Nephron progenitor cell (in vitro differentiated cells): ENCODE data around the gene RASGRF1.
"Not testable (repeated sequence)": the region's sequence is repeated elsewhere in the genome, so short reads cannot be mapped to it uniquely, and the experiment has no call there.

Experiments used
- DNase-seq: peaks from one replicate; pipeline ENCODE4 v3.0.0; 2021
- H3K27ac Mint-ChIP-seq: 2 replicates; pipeline ENCODE4 v1.8.0; 2021; ENCODE audit warnings: mild to moderate bottlenecking, moderate library complexity, mixed read lengths
- H3K27me3 Mint-ChIP-seq: 2 replicates; pipeline ENCODE4 v1.8.0; 2021; ENCODE audit warnings: mild to moderate bottlenecking, low read depth, mixed read lengths; ENCODE audit not compliant: poor library complexity
- H3K36me3 Mint-ChIP-seq: 2 replicates; pipeline ENCODE4 v1.8.0; 2021; ENCODE audit warnings: low read depth, mixed read lengths
- H3K4me1 Mint-ChIP-seq: 2 replicates; pipeline ENCODE4 v1.8.0; 2021; ENCODE audit warnings: mixed read lengths
- H3K4me3 Mint-ChIP-seq: 2 replicates; pipeline ENCODE4 v1.8.0; 2021; ENCODE audit warnings: mild to moderate bottlenecking, moderate library complexity, mixed read lengths
- H3K9me3 Mint-ChIP-seq: 2 replicates; pipeline ENCODE4 v1.8.0; 2021; ENCODE audit warnings: mild to moderate bottlenecking, moderate library complexity, mixed read lengths
- TF ChIP-seq, protein P1 (sequence below): fragments of 200-600 bp; sonication (generic); IDR thresholded peaks from 2 replicates; pipeline ENCODE4 v1.5.0; 2021; ENCODE audit warnings: antibody characterized with exemption

RASGRF1 gene

DNA sequence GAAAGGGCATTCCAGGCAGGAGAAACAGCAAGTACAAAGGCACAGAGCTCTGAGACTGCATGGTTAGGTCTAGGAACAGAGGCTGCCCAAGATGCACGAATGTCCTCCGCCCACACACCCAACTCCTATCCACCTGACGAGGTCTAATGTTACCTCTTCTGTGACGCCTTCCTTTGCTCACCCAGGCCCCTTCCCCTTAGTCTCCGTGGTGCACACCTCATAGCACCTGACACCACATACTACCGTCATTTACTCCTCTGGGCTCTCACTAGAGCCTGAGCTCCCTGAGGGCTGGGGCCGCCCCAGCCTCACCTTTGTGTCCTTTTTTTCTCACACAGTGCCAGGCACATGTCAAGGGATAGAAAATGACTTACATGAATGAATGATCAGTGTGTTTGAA, 31.0 kb upstream of the RASGRF1 start:
- Mint-ChIP-seq H3K36me3 (no peaks in the 10 kb centered on the region), H3K4me3 (no peak overlapping the region), H3K4me1 (no peaks in the 10 kb centered on the region), H3K27me3 (peaks cover 29% of the 10 kb centered on the region), H3K9me3 (no peaks in the 10 kb centered on the region), H3K27ac (peak overlapping the region; percentile 67)
- TF ChIP-seq, protein P1, sequence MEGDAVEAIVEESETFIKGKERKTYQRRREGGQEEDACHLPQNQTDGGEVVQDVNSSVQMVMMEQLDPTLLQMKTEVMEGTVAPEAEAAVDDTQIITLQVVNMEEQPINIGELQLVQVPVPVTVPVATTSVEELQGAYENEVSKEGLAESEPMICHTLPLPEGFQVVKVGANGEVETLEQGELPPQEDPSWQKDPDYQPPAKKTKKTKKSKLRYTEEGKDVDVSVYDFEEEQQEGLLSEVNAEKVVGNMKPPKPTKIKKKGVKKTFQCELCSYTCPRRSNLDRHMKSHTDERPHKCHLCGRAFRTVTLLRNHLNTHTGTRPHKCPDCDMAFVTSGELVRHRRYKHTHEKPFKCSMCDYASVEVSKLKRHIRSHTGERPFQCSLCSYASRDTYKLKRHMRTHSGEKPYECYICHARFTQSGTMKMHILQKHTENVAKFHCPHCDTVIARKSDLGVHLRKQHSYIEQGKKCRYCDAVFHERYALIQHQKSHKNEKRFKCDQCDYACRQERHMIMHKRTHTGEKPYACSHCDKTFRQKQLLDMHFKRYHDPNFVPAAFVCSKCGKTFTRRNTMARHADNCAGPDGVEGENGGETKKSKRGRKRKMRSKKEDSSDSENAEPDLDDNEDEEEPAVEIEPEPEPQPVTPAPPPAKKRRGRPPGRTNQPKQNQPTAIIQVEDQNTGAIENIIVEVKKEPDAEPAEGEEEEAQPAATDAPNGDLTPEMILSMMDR: no peak
- no peak for DNase-seq

DNA sequence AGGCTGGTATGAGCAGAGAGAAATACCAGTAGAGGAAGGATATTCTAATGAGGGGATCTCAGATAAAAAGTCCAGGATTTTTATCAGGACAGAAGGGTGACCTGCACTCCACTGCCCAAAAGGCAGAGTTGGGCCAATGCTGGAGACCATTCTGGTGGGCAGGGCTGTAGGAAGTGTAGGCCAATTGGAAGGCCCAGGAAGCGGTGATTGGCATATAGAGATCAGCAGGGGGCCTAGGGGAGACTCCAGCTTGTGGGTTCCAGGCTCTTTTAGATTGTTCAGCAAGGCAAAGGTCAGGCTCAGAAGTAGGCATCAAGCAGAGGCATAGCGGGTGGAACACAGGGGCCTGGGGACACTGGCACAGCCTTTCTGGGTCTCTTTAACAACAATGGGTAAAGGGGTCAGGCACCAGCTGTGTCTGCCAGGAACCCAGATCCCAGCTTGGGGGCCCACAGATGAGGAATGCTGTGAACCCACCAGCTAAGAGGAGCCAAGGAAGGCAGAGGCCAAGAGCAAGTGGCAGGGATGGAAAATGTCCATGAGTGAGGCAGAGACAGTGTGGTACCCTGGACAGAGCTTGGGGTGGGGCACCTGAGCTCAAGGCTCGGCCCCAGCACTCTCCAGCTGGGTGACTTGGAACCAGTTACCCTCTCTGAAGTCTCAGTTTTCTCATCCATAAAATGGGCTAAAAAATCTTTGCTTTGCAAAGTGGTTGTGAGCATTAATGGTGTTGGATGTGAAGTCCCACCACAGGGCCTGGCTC, 27.0 kb upstream of the RASGRF1 start:
- TF ChIP-seq, protein P1: no peak
- Mint-ChIP-seq H3K9me3 (no peaks in the 10 kb centered on the region), H3K27me3 (peaks cover 34% of the 10 kb centered on the region), H3K36me3 (no peaks in the 10 kb centered on the region), H3K27ac (no peak overlapping the region), H3K4me1 (no peaks in the 10 kb centered on the region), H3K4me3 (no peak overlapping the region)
- DNase-seq: no peak

DNA sequence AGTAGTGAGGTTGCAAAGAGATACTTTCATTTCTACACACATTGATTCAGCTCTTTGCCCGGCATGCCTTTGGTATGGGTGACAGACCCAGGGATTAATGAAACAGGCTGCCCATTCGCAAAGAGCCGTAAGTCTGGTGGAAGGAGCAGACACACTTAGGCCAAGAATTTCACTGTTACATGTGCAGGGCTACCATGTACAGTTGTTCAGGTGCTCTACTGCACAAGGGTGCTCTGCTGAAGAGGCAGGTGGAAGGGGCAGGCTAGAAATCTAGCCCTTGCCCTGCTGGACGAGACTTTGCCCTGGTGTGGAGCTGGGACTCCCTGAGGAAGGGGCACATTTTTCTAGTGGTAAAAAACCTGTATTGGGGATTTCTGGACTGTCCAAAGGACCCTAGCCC, 26.2 kb upstream of the RASGRF1 start:
- no peaks in the 10 kb centered on the region for H3K4me1 Mint-ChIP-seq
- H3K4me3 Mint-ChIP-seq: no peak overlapping the region
- no peak overlapping the region for H3K27ac Mint-ChIP-seq
- no peaks in the 10 kb centered on the region for H3K36me3 Mint-ChIP-seq
- H3K27me3 Mint-ChIP-seq: peaks cover 33% of the 10 kb centered on the region
- TF ChIP-seq, protein P1: no peak
- DNase-seq: no peak
- no peaks in the 10 kb centered on the region for H3K9me3 Mint-ChIP-seq

DNA sequence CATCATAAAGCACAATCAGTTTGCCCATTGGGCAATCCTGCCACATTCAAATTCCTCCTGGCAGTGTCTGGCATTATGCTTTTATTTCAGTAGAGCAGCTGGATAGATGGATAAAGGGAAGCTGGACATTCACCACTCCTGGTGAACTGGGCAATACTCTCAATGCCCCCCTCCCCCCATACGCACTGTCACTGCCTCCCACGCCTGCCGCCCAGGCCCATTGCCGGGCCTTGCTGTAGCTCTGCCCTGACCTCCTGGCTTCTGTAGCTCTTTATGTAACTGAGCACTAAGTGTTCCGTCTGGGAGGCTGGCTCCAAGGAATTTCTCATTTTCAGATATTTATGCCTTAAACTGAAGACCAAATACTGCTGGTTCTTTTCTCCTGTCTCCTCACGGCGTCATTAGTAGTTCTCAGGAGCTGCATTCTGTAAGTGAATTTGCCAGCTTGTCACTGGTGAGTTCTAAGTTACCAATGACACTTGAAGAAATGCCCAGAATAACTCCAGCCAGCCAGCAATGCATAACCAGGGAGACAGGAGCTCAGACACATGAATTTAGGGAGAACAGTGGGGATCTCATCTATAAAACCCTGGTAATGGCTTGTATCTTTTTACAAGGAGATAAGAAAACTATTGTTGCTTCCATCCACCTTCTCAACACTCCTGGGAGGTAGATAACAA, 25.5 kb upstream of the RASGRF1 start:
- Mint-ChIP-seq H3K4me3 (no peak overlapping the region), H3K27me3 (peaks cover 29% of the 10 kb centered on the region)

DNA sequence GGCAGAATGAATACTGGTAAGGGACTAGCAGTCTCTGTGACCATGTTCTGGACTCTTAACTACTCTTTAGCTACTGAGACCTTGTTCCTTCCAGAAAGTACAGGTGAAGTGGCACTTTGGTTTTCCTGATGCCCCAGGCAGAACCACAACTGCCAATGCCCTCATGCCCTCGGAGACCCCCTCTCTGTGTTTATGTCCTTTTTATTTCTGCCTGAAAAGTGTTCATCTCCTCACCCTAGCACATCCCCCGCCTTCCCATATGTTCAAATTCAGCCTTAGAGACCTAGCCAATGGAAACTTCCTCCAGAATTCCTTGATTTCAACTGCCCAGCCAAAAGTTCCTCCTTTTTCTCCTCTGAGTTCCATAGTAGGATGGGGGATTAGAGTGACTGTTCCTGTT, 23.3 kb upstream of the RASGRF1 start:
- peaks cover 33% of the 10 kb centered on the region for H3K27me3 Mint-ChIP-seq
- H3K9me3 Mint-ChIP-seq: no peaks in the 10 kb centered on the region
- no peaks in the 10 kb centered on the region for H3K4me1 Mint-ChIP-seq
- DNase-seq: no peak
- no peak overlapping the region for H3K27ac Mint-ChIP-seq
- no peak overlapping the region for H3K4me3 Mint-ChIP-seq
- H3K36me3 Mint-ChIP-seq: no peaks in the 10 kb centered on the region
- TF ChIP-seq, protein P1: no peak

More for the DNA sequence above, 25.5 kb upstream of the RASGRF1 start:
- Mint-ChIP-seq H3K4me1 (no peaks in the 10 kb centered on the region), H3K9me3 (no peaks in the 10 kb centered on the region), H3K27ac (no peak overlapping the region), H3K36me3 (no peaks in the 10 kb centered on the region)
- no peak for DNase-seq
- TF ChIP-seq, protein P1: no peak

DNA sequence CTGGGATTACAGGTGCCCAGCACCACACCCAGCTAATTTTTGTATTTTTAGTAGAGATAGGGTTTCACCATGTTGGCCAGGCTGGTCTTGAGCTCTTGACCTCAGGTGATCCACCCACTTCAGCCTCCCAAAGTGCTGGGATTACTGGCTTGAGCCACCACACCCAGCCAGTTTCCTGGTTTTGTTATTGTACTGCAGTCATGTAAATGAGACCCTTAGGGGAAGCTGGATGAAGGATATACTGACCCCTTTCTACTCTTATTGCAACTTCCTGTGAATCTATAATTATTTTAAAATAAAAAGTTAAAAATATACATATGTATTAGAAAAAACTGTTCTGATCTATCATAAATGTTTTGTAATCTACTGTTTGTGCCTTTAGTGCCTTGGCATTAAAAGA, 20.8 kb upstream of the RASGRF1 start:
- DNase-seq, H3K9me3 Mint-ChIP-seq, H3K4me1 Mint-ChIP-seq, H3K4me3 Mint-ChIP-seq, H3K27ac Mint-ChIP-seq, H3K36me3 Mint-ChIP-seq: not testable (repeated sequence)
- H3K27me3 Mint-ChIP-seq: peaks cover 39% of the 10 kb centered on the region
